Measurements from ENCODE around the gene SGSM2. TPM values are rescaled to one million over a fixed set of nuclear protein-coding genes. Genes with fewer than 3 reads are reported as not detected.

Gene SGSM2
- polyA plus RNA-seq, 1 donor from 2014 or later, result 222 TPM

DNA sequence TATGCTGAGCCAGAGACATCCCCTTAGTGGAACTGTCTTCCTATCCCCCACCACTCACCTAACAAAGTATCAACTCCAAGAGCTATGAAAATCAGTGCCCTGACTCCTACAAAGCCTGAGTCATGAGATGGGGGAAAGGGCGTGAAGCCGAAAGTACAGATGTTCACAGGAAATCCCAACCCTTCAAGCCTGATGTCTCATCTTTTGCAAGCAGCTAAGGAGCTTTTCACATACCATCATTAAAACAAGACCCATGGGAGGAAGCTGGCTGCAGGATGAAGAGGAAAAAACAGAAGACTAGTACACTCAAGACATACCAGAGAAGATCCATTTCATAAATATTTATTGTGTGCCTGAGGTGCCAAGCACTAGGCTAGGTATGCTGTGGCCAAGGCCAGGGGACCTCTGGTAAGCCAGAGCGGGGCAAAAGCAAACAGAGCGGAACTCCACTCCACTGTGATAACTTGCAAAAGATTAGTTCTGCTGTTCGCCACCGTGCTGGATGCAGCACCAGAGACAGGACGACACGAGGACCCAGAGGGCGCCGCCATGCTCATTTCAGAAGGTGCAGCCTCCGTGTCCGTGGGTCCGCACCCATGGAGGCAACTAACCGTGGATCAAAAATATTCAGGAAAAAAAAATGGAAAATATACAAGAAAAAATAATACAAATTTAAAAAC lies 68.1 kb downstream of the SGSM2 start:
- Histone ChIP-seq H3K27me3 (ENCODE audit: insufficient read depth, low read depth, low read length) (no peaks in the 10 kb centered on the region), H3F3A (ENCODE audit: insufficient read depth, low read length, poor library complexity, severe bottlenecking) (no peaks in the 10 kb centered on the region), H3K9ac (ENCODE audit: low read length) (no peak overlapping the region), H3K9me3 (ENCODE audit: low read length) (no peaks in the 10 kb centered on the region), H4K20me1 (ENCODE audit: insufficient read depth) (no peaks in the 10 kb centered on the region), H3K4me2 (ENCODE audit: low read length) (no peak overlapping the region), H3K9me2 (ENCODE audit: insufficient read depth, low read length) (no peaks in the 10 kb centered on the region), H2AFZ (ENCODE audit: low read depth, low read length) (no peak overlapping the region), H3K79me2 (replicated peaks; ENCODE audit: insufficient read depth, low read length) (peaks cover 4% of the 10 kb centered on the region), H3K27ac (ENCODE audit: low read length) (no peak overlapping the region), H3K4me3 (ENCODE audit: low read length) (no peak overlapping the region), H3K36me3 (ENCODE audit: insufficient read depth, low read length) (no peaks in the 10 kb centered on the region)
- TF ChIP-seq RAD21 (conservative IDR thresholded peaks at IDR 0.05) (no peak), EZH2 (IDR thresholded peaks at IDR 0.05; ENCODE audit: borderline replicate concordance, insufficient read depth, low read length, poor library complexity, severe bottlenecking) (no peak), EP300 (conservative IDR thresholded peaks at IDR 0.05; ENCODE audit: poor library complexity, severe bottlenecking) (no peak), MXI1 (conservative IDR thresholded peaks at IDR 0.05; ENCODE audit: poor library complexity, severe bottlenecking) (no peak), TAF1 (IDR thresholded peaks at IDR 0.05; ENCODE audit: low read depth) (no peak)
- TF ChIP-seq, protein P1, sequence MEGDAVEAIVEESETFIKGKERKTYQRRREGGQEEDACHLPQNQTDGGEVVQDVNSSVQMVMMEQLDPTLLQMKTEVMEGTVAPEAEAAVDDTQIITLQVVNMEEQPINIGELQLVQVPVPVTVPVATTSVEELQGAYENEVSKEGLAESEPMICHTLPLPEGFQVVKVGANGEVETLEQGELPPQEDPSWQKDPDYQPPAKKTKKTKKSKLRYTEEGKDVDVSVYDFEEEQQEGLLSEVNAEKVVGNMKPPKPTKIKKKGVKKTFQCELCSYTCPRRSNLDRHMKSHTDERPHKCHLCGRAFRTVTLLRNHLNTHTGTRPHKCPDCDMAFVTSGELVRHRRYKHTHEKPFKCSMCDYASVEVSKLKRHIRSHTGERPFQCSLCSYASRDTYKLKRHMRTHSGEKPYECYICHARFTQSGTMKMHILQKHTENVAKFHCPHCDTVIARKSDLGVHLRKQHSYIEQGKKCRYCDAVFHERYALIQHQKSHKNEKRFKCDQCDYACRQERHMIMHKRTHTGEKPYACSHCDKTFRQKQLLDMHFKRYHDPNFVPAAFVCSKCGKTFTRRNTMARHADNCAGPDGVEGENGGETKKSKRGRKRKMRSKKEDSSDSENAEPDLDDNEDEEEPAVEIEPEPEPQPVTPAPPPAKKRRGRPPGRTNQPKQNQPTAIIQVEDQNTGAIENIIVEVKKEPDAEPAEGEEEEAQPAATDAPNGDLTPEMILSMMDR (IDR thresholded peaks at IDR 0.05; ENCODE audit: poor library complexity, severe bottlenecking), result no peak
- TF ChIP-seq, protein P2, sequence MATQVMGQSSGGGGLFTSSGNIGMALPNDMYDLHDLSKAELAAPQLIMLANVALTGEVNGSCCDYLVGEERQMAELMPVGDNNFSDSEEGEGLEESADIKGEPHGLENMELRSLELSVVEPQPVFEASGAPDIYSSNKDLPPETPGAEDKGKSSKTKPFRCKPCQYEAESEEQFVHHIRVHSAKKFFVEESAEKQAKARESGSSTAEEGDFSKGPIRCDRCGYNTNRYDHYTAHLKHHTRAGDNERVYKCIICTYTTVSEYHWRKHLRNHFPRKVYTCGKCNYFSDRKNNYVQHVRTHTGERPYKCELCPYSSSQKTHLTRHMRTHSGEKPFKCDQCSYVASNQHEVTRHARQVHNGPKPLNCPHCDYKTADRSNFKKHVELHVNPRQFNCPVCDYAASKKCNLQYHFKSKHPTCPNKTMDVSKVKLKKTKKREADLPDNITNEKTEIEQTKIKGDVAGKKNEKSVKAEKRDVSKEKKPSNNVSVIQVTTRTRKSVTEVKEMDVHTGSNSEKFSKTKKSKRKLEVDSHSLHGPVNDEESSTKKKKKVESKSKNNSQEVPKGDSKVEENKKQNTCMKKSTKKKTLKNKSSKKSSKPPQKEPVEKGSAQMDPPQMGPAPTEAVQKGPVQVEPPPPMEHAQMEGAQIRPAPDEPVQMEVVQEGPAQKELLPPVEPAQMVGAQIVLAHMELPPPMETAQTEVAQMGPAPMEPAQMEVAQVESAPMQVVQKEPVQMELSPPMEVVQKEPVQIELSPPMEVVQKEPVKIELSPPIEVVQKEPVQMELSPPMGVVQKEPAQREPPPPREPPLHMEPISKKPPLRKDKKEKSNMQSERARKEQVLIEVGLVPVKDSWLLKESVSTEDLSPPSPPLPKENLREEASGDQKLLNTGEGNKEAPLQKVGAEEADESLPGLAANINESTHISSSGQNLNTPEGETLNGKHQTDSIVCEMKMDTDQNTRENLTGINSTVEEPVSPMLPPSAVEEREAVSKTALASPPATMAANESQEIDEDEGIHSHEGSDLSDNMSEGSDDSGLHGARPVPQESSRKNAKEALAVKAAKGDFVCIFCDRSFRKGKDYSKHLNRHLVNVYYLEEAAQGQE (IDR thresholded peaks at IDR 0.05; ENCODE audit: borderline replicate concordance), result no peak

DNA sequence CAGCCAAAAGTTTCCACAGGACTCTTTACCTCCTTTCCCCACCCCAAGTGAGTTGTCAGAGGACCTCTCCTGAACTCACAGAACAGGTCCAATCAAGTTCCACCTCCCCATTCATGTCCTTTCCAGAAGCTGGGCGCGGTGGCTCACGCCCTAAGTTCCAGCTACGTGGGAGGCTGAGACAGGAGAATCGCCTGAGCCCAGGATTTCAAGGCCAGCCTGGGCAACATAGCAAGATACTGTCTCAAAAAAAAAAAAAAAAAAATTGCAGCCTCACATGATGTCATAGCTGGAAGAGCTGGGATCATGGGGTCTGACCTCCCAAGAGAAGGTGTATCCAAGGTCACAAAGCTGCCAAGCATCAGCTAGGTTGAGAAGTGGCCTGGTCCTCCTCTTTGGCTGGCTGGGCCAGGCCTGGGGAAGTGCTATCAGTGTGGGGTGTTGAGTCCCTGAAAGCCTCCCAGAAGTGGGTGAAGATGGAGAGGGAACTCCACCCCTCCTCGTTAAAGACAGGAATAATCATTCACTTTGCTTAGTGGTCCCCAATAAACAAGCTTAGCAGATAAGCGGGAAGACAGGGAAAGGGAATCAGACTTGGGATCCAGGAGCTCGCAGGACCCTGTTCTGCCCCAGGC lies 69.1 kb downstream of the SGSM2 start:
- H3K27ac ChIP-seq (ENCODE audit: low read length), result no peak overlapping the region
- no peaks in the 10 kb centered on the region for H3F3A ChIP-seq (ENCODE audit: insufficient read depth, low read length, poor library complexity, severe bottlenecking)
- no peaks in the 10 kb centered on the region for H3K27me3 ChIP-seq (ENCODE audit: insufficient read depth, low read depth, low read length)
- no peak overlapping the region for H3K4me3 ChIP-seq (ENCODE audit: low read length)
- no peaks in the 10 kb centered on the region for H3K36me3 ChIP-seq (ENCODE audit: insufficient read depth, low read length)
- no peak overlapping the region for H3K9ac ChIP-seq (ENCODE audit: low read length)
- no peak overlapping the region for H3K4me2 ChIP-seq (ENCODE audit: low read length)
- H4K20me1 ChIP-seq (ENCODE audit: insufficient read depth), result no peaks in the 10 kb centered on the region
- H2AFZ ChIP-seq (ENCODE audit: low read depth, low read length), result no peak overlapping the region
- H3K9me3 ChIP-seq (ENCODE audit: low read length), result no peaks in the 10 kb centered on the region
- no peaks in the 10 kb centered on the region for H3K9me2 ChIP-seq (ENCODE audit: insufficient read depth, low read length)
- H3K79me2 ChIP-seq (replicated peaks; ENCODE audit: insufficient read depth, low read length), result no peaks in the 10 kb centered on the region
- TF ChIP-seq EZH2 (IDR thresholded peaks at IDR 0.05; ENCODE audit: borderline replicate concordance, insufficient read depth, low read length, poor library complexity, severe bottlenecking), result no peak
- TF ChIP-seq, protein P2 (IDR thresholded peaks at IDR 0.05; ENCODE audit: borderline replicate concordance), result no peak
